ENCODE data around the gene XXYLT1. TPM values are rescaled to one million over a fixed set of nuclear protein-coding genes. Genes with fewer than 3 reads are reported as not detected.

Gene XXYLT1
- polyA plus RNA-seq, 2 of the 4 experiments (the other 2 are of a cell fraction) = 11.9 to 12.0 TPM

GRCh38 chr3:195139091-195139875 lies 131.7 kb downstream of the XXYLT1 start:
- WGBS (ENCODE audit: missing lambda C conversion rate) = 86% methylated on average over 13 of the region's 13 CpGs
- DNase-seq (ENCODE audit: low read depth in 1 of 2, low spot score in 1 of 2) (no peak), FAIRE-seq (no peak), ATAC-seq (no peak)
- ChIA-PET CTCF (interaction anchor here (0.6 to 1.7 kb wide), 2 partner anchors 88 to 283 kb away, joined by 3 to 5 read pairs; no protein-coding TSS in a partner anchor), POLR2A (no interaction called here)
- Histone ChIP-seq H3K9me3 (no peaks in the 10 kb centered on the region), H3K4me1 (no peaks in the 10 kb centered on the region), H3K4me2 (no peak overlapping the region), H3K4me3 (no peak overlapping the region), H3K27ac (no peak overlapping the region)
- TF ChIP-seq JUNB (IDR thresholded peaks at IDR 0.05) (no peak), ZNF302 (CRISPR knock-in tag; IDR thresholded peaks at IDR 0.05) (no peak), MAFK (IDR thresholded peaks at IDR 0.05; ENCODE audit: partially characterized antibody) (no peak), ATOH8 (CRISPR knock-in tag; IDR thresholded peaks at IDR 0.05; ENCODE audit: low read depth) (no peak), RFX5 (IDR thresholded peaks at IDR 0.05) (no peak), ZFP36 (IDR thresholded peaks at IDR 0.05; ENCODE audit: borderline replicate concordance, partially characterized antibody) (no peak), EHF (CRISPR knock-in tag; IDR thresholded peaks at IDR 0.05) (no peak), KDM5A (IDR thresholded peaks at IDR 0.05) (no peak), HES2 (IDR thresholded peaks at IDR 0.05) (no peak), CHD2 (IDR thresholded peaks at IDR 0.05; ENCODE audit: low read length, partially characterized antibody) (no peak), POLR2A (IDR thresholded peaks at IDR 0.05; ENCODE audit: low read length) (no peak), CHD4 (IDR thresholded peaks at IDR 0.05; ENCODE audit: borderline replicate concordance) (no peak), PBX3 (IDR thresholded peaks at IDR 0.05) (no peak), FOSL2 (IDR thresholded peaks at IDR 0.05) (no peak), FOSL2 (CRISPR knock-in tag; IDR thresholded peaks at IDR 0.05) (no peak), CTCF (IDR thresholded peaks at IDR 0.05) (no peak), TP53 (CRISPR knock-in tag; IDR thresholded peaks at IDR 0.05) (no peak), RNF2 (IDR thresholded peaks at IDR 0.05; ENCODE audit: borderline replicate concordance, low read depth) (no peak), BHLHE40 (IDR thresholded peaks at IDR 0.05; ENCODE audit: low read depth, low read length) (no peak), RARB (CRISPR knock-in tag; IDR thresholded peaks at IDR 0.05) (no peak), HEYL (CRISPR knock-in tag; IDR thresholded peaks at IDR 0.05) (no peak)

- H3K9me3 ChIP-seq = no peaks in the 10 kb centered on the region
- H3K27ac ChIP-seq = no peak overlapping the region
- DNase-seq (ENCODE audit: low read depth in 1 of 2, low spot score in 1 of 2) (no peak), ATAC-seq (no peak), FAIRE-seq (no peak)
- H3K4me2 ChIP-seq = no peak overlapping the region
- H3K4me3 ChIP-seq = no peak overlapping the region
- WGBS (ENCODE audit: missing lambda C conversion rate) = 83% methylated on average over 11 of the region's 11 CpGs
- no peaks in the 10 kb centered on the region for H3K4me1 ChIP-seq
- ChIA-PET POLR2A (no interaction called here), CTCF (interaction anchor here (0.6 kb wide), 1 partner anchor 546 kb away, joined by 3 read pairs; no protein-coding TSS in a partner anchor)
- TF ChIP-seq HOXA7 (CRISPR knock-in tag; IDR thresholded peaks at IDR 0.05) (no peak), HES2 (IDR thresholded peaks at IDR 0.05) (no peak), SREBF2 (IDR thresholded peaks at IDR 0.05) (no peak), JUN (IDR thresholded peaks at IDR 0.05) (no peak), CBX8 (IDR thresholded peaks at IDR 0.05) (no peak), ZFP36 (IDR thresholded peaks at IDR 0.05; ENCODE audit: borderline replicate concordance, partially characterized antibody) (no peak), HOXB13 (CRISPR knock-in tag; IDR thresholded peaks at IDR 0.05; ENCODE audit: low read depth) (no peak), EHF (CRISPR knock-in tag; IDR thresholded peaks at IDR 0.05) (no peak), NR3C1 (IDR thresholded peaks at IDR 0.05) (no peak), MAX (IDR thresholded peaks at IDR 0.05) (no peak), HOXB5 (CRISPR knock-in tag; IDR thresholded peaks at IDR 0.05) (no peak), ELK1 (IDR thresholded peaks at IDR 0.05; ENCODE audit: low read depth, low read length) (no peak), PHF8 (IDR thresholded peaks at IDR 0.05; ENCODE audit: borderline replicate concordance, low read depth) (no peak), POLR2AphosphoS2 (conservative IDR thresholded peaks at IDR 0.05; ENCODE audit: low read length) (no peak)
Measured at GRCh38 chr3:195137638-195138588, 133.0 kb downstream of the XXYLT1 start.

Data from A549 (cell line).